G401 (cell line): ENCODE data around the gene CCNB1IP1. TPM values are rescaled to one million over a fixed set of nuclear protein-coding genes. Genes with fewer than 3 reads are reported as not detected.
A peak's percentile ranks its signal among the peaks of the same experiment; 100 is the strongest.
"Not testable (repeated sequence)": the region's sequence is repeated elsewhere in the genome, so short reads cannot be mapped to it uniquely, and the experiment has no call there.

Source experiments
- DNase-seq: peaks from one replicate; pipeline ENCODE4 v3.0.0-alpha.2; 2015; ENCODE audit warnings: low spot score
- in situ Hi-C: cut with HindIII; loops from 2 replicates; pipeline ENCODE4 v1.10.0; 2016; ENCODE audit warnings: low sequenced_read_pairs, mixed read lengths
- total RNA-seq: library from RNA; depleted of rRNA; stranded (reverse); fragments of >200 nt; shearing (Covaris generic); gene quantifications from 2 replicates; pipeline ENCODE4 v1.2.3, GENCODE V29; 2014; rRNA removed

CCNB1IP1 gene
- total RNA-seq = 122 and 178 TPM in 2 replicates

GRCh38 chr14:20332788-20333493 lies at the start of gene CCNB1IP1:
Gene CCNB1IP1 (minus strand): TSS chr14:20333279. CDS start chr14:20316523, 16,756 bp downstream.
- peak; percentile 98 for DNase-seq
- in situ Hi-C loops = no loop called here

- in situ Hi-C loops = no loop called here
- no peak for DNase-seq
Measured at GRCh38 chr14:20382526-20382925, 49.4 kb upstream of the CCNB1IP1 start.

GRCh38 chr14:20381341-20381740 lies 48.3 kb upstream of the CCNB1IP1 start:
- in situ Hi-C loops = no loop called here
- peak; percentile 13 for DNase-seq

- in situ Hi-C loops = no loop called here
Measured at GRCh38 chr14:20380681-20381080, 47.6 kb upstream of the CCNB1IP1 start.

GRCh38 chr14:20379743-20380142 lies 46.7 kb upstream of the CCNB1IP1 start:
- in situ Hi-C loops = no loop called here

More at GRCh38 chr14:20380681-20381080, 47.6 kb upstream of the CCNB1IP1 start:
- no peak for DNase-seq

GRCh38 chr14:20377171-20377570 lies 44.1 kb upstream of the CCNB1IP1 start:
- in situ Hi-C loops = no loop called here
- no peak for DNase-seq

More at GRCh38 chr14:20379743-20380142, 46.7 kb upstream of the CCNB1IP1 start:
- no peak for DNase-seq

GRCh38 chr14:20376071-20376588 lies 43.1 kb upstream of the CCNB1IP1 start:
- in situ Hi-C loops = no loop called here

GRCh38 chr14:20375471-20375870 lies 42.4 kb upstream of the CCNB1IP1 start:
- in situ Hi-C loops = no loop called here
- no peak for DNase-seq

More at GRCh38 chr14:20376071-20376588, 43.1 kb upstream of the CCNB1IP1 start:
- DNase-seq = no peak

- in situ Hi-C loops = no loop called here
- no peak for DNase-seq
Measured at GRCh38 chr14:20372796-20373195, 39.7 kb upstream of the CCNB1IP1 start.

GRCh38 chr14:20365928-20366327 lies 32.8 kb upstream of the CCNB1IP1 start:
- DNase-seq = no peak

GRCh38 chr14:20358474-20358873 lies 25.4 kb upstream of the CCNB1IP1 start:
- DNase-seq, in situ Hi-C loops: not testable (repeated sequence)

More at GRCh38 chr14:20365928-20366327, 32.8 kb upstream of the CCNB1IP1 start:
- in situ Hi-C loops = no loop called here

- in situ Hi-C loops = no loop called here
- DNase-seq = no peak
Measured at GRCh38 chr14:20356422-20356821, 23.3 kb upstream of the CCNB1IP1 start.

GRCh38 chr14:20350860-20351259 lies 17.8 kb upstream of the CCNB1IP1 start:
- in situ Hi-C loops = no loop called here
- DNase-seq = peak; percentile 10

- no peak for DNase-seq
- in situ Hi-C loops = no loop called here
Measured at GRCh38 chr14:20350282-20350681, 17.2 kb upstream of the CCNB1IP1 start.

- in situ Hi-C loops = no loop called here
- DNase-seq = no peak
Measured at GRCh38 chr14:20347747-20348146, 14.7 kb upstream of the CCNB1IP1 start.

GRCh38 chr14:20346713-20347112 lies 13.6 kb upstream of the CCNB1IP1 start:
- DNase-seq = no peak
- in situ Hi-C loops = no loop called here

- DNase-seq = no peak
- in situ Hi-C loops = no loop called here
Measured at GRCh38 chr14:20345366-20345765, 12.3 kb upstream of the CCNB1IP1 start.

- DNase-seq = no peak
- in situ Hi-C loops = no loop called here
Measured at GRCh38 chr14:20343862-20344220, 10.8 kb upstream of the CCNB1IP1 start.

GRCh38 chr14:20343092-20343861 lies 10.2 kb upstream of the CCNB1IP1 start, which contains the start of gene PARP2:
Gene PARP2 (plus strand): TSS chr14:20343635. CDS start chr14:20343642, 7 bp downstream.
- peak; percentile 100 for DNase-seq
- in situ Hi-C loops = no loop called here

- in situ Hi-C loops = no loop called here
Measured at GRCh38 chr14:20341646-20342045, 8.6 kb upstream of the CCNB1IP1 start.

More at GRCh38 chr14:20341646-20342045, 8.6 kb upstream of the CCNB1IP1 start:
- no peak for DNase-seq
